CD4-positive, alpha-beta T cell treated with Interferon alpha-2 for 1 hour (primary cell): ENCODE measurements around the gene HOXC4.

ENCODE experiments used
- DNase-seq, 2 donors: peaks; one replicate each; pipeline ENCODE4 v3.0.0-alpha.2; 2020 to 2022

The HOXC4 gene

GRCh38 chr12:54029529-54030441 is 23.9 kb upstream of the HOXC4 start:
- DNase-seq = no peak

- DNase-seq = no peak
Observed at GRCh38 chr12:54030442-54030801, 23.2 kb upstream of the HOXC4 start.

- no peak for DNase-seq
Observed at GRCh38 chr12:54030889-54031471, 22.7 kb upstream of the HOXC4 start.

GRCh38 chr12:54031480-54031879 is 22.2 kb upstream of the HOXC4 start:
- DNase-seq = no peak

GRCh38 chr12:54032086-54032619 is 21.5 kb upstream of the HOXC4 start:
- no peak for DNase-seq

- DNase-seq = peak; percentile 62 to 71
Observed at GRCh38 chr12:54032627-54033100, 21.0 kb upstream of the HOXC4 start, which contains the start of gene HOXC5. HOXC5 (plus strand) TSS chr12:54033050; CDS start chr12:54033123, 73 bp downstream.

- no peak for DNase-seq
Observed at GRCh38 chr12:54033106-54033979, 20.3 kb upstream of the HOXC4 start.

- no peak for DNase-seq
Observed at GRCh38 chr12:54033980-54034784, 19.5 kb upstream of the HOXC4 start.

GRCh38 chr12:54034785-54035310 is 18.8 kb upstream of the HOXC4 start:
- DNase-seq = no peak

GRCh38 chr12:54035568-54036264 is 17.9 kb upstream of the HOXC4 start:
- no peak for DNase-seq

- DNase-seq = no peak
Observed at GRCh38 chr12:54036620-54037359, 16.8 kb upstream of the HOXC4 start.

GRCh38 chr12:54037360-54038283 is 16.0 kb upstream of the HOXC4 start:
- no peak for DNase-seq

- DNase-seq = no peak
Observed at GRCh38 chr12:54038284-54038870, 15.3 kb upstream of the HOXC4 start.

GRCh38 chr12:54038871-54039414 is 14.7 kb upstream of the HOXC4 start:
- no peak for DNase-seq

- DNase-seq = no peak
Observed at GRCh38 chr12:54039417-54040147, 14.1 kb upstream of the HOXC4 start.

- DNase-seq = no peak
Observed at GRCh38 chr12:54040148-54040494, 13.5 kb upstream of the HOXC4 start.

- DNase-seq = no peak
Observed at GRCh38 chr12:54040648-54041047, 13.0 kb upstream of the HOXC4 start.
